Lung (tissue), 12 donors: ENCODE results near the gene PIWIL1. TPM values are rescaled to one million over a fixed set of nuclear protein-coding genes. Genes with fewer than 3 reads are reported as not detected.

ENCODE experiments used
- ATAC-seq: fragments of 200-7000 bp; cut with Tn5 transposase; one replicate; pipeline ENCODE4 v1.9.1; 2020; ENCODE audit warnings: moderate number of reproducible peaks; ENCODE audit not compliant: insufficient read depth, low FRiP score
- DNase-seq, 3 donors: peaks; one replicate each; pipeline ENCODE4 v3.0.0-alpha.2; 2013 to 2017
- H3K27ac ChIP-seq, 2 donors: one replicate each; pipeline ENCODE4 v1.5.1; 2013; ENCODE audit warnings: mild to moderate bottlenecking in 2 of 2, moderate library complexity in 2 of 2, control low read depth in 1 of 2, inconsistent platforms in 1 of 2, low read depth in 1 of 2, low read length in 1 of 2
- H3K27me3 ChIP-seq, 3 donors: one replicate each; pipeline ENCODE4 v1.5.1; 2013; ENCODE audit warnings: low read length in 2 of 3; ENCODE audit not compliant: control insufficient read depth in 3 of 3, insufficient read depth in 3 of 3
- H3K36me3 ChIP-seq, 4 donors: one replicate each; pipeline ENCODE4 v1.5.1; 2013; ENCODE audit warnings: low read length in 4 of 4, mild to moderate bottlenecking in 1 of 4, moderate library complexity in 1 of 4; ENCODE audit not compliant: control insufficient read depth in 4 of 4, insufficient read depth in 4 of 4
- H3K4me1 ChIP-seq, 5 donors: one replicate each; pipeline ENCODE4 v1.5.1; 2013; ENCODE audit warnings: low read length in 5 of 5, mild to moderate bottlenecking in 2 of 5, moderate library complexity in 1 of 5; ENCODE audit not compliant: control insufficient read depth in 5 of 5, insufficient read depth in 5 of 5
- H3K4me3 ChIP-seq: one replicate; pipeline ENCODE4 v1.5.1; 2013; ENCODE audit warnings: mild to moderate bottlenecking, control low read depth, moderate library complexity
- H3K9ac ChIP-seq, 2 donors: one replicate each; pipeline ENCODE4 v1.5.1; 2013; ENCODE audit warnings: low read length in 2 of 2, control low read depth in 1 of 2; ENCODE audit not compliant: insufficient read depth in 1 of 2
- H3K9me3 ChIP-seq, 4 donors: one replicate each; pipeline ENCODE4 v1.5.1; 2013; ENCODE audit warnings: low read length in 3 of 4, mild to moderate bottlenecking in 1 of 4, moderate library complexity in 1 of 4; ENCODE audit not compliant: control insufficient read depth in 4 of 4, insufficient read depth in 3 of 4
- CTCF ChIP-seq: IDR thresholded peaks from 2 replicates; pipeline ENCODE4 v1.5.1; 2012; ENCODE audit warnings: mild to moderate bottlenecking; ENCODE audit errors: control extremely low read depth, extremely low read depth
- WGBS, 2 donors: extraction: QIAGEN DNeasy Blood & Tissue Kit; methylation state at CpG; one replicate each; pipeline ENCODE4 v1.1.7; 2013; 5-methylcytosine and 5-hydroxymethylcytosine counted together
- polyA plus RNA-seq, 2 donors: library from polyadenylated mRNA; stranded (reverse); fragments of 200-250 nt; gene quantifications; one replicate each; pipeline ENCODE4 v1.2.1, GENCODE V29; 2013
- total RNA-seq, 2 donors: library from RNA; depleted of rRNA in 1 of 2; stranded (reverse); fragments of >200 nt in 1 of 2; gene quantifications; one replicate each; pipeline ENCODE4 v1.2.1, GENCODE V29; 2014 to 2021
- donor health status: control.
- donor health status: control.
- donor health status: Bipolar disorder and iron deficiency.
- donor health status: healthy.
- donor health status: DM: yes; HTN: yes; CAD: no.

Gene PIWIL1
- total and polyA plus RNA-seq, 4 donors: not detected

DNA sequence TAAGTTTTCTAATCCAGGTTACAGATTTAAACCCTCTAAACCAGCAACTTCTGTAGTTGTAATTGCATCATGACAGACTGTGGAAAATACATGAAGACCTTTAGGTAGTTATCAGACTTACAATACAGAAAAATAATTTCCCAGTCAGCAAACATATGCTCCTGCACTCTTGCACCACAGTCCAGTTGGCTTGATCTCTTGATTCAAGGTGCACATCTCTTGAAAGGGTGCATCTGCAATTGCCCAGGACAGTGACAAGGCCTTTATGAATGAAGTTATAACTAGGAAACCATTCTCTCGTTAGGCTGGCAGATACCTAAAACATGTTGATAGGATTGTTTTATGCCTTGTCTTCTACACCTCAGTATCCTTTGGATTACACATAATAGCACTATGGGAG, 7.6 kb downstream of the PIWIL1 start:
- DNase-seq: no peak
- ATAC-seq: no peak
- Histone ChIP-seq H3K36me3 (no peaks in the 10 kb centered on the region), H3K27ac (no peak overlapping the region), H3K27me3 (peaks cover 0 to 27% (median 16%) of the 10 kb centered on the region in 3 donors), H3K4me1 (peaks cover 0 to under 1% (median 0%) of the 10 kb centered on the region in 5 donors), H3K4me3 (no peak overlapping the region), H3K9me3 (no peaks in the 10 kb centered on the region), H3K9ac (no peak overlapping the region)
- WGBS, 2 donors: 94% methylated on average over 1 of the region's 1 CpG
- no peak for TF ChIP-seq CTCF

DNA sequence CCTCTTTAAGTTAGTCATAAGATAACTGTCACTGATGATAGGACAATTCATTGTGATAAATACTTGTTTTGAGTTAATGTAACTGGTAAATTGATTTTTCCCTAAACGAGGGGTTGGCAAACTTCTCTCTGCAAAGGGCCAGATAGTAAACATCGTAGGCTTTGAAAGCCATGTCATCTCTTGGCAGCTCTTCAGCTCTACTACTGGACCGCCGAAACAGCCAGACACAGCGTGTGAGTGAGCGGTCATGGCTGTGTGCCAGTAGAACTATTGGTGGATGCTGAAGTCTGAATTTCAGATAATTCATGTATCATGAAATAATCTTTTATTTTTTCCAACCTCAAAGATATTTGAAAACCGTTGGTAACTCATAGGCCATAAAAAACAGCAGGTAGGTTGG, 9.9 kb downstream of the PIWIL1 start:
- peaks cover 0 to 23% (median 4%) of the 10 kb centered on the region in 3 donors for H3K27me3 ChIP-seq
- 61 to 73% methylated on average over 7 of the region's 7 CpGs for WGBS, 2 donors
- no peak overlapping the region for H3K27ac ChIP-seq
- DNase-seq: peak; percentile 48 to 61 (median 59)
- TF ChIP-seq CTCF: no peak
- no peak overlapping the region for H3K9ac ChIP-seq
- ATAC-seq: no peak
- H3K4me3 ChIP-seq: no peak overlapping the region
- no peaks in the 10 kb centered on the region for H3K36me3 ChIP-seq
- no peaks in the 10 kb centered on the region for H3K4me1 ChIP-seq
- no peaks in the 10 kb centered on the region for H3K9me3 ChIP-seq

DNA sequence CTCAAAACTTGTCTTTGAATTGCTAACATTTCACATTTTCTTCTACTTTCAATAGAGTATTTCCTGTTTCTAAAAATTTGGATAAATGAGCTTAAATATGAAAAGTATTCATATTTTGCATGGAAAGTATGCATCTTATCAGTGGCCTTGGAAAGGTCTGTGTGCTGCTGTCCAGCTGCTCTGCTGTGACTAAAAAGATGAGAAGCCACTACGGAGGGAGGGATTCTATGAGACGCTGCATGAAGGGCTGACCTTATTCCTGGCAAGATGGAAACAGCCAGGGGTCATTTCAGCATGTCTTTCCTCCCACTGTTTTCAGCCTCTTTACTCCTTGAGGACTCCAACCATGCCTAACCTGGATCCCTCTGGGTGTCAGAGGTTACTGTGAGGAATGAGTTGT, 13.0 kb downstream of the PIWIL1 start:
- ATAC-seq: no peak
- Histone ChIP-seq H3K9ac (no peak overlapping the region), H3K27me3 (peaks cover 0 to 30% (median 13%) of the 10 kb centered on the region in 3 donors), H3K9me3 (no peaks in the 10 kb centered on the region), H3K36me3 (no peaks in the 10 kb centered on the region), H3K4me1 (no peaks in the 10 kb centered on the region), H3K27ac (no peak overlapping the region), H3K4me3 (no peak overlapping the region)
- no peak for DNase-seq
- no peak for TF ChIP-seq CTCF
- 52 to 78% methylated on average over 2 of the region's 2 CpGs for WGBS, 2 donors

DNA sequence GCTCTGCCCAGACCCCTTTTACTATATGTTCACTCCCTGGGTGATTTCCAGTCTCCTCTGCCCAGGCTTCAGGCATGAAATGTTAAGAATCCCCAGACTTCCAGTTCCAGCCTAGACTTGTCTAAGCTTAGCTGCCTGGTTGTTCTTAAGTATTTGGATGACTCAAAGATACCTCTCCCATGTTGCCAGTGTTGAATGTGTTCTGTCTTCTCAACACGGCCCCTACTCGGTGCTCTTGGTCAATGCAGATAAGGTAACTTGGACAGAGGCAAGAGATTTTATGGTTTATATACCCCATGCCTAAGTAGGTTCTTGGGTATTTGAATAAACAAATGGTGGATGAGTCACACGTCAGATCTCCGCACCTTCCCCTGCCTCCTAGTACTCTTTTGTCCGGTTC, 13.6 kb downstream of the PIWIL1 start:
- TF ChIP-seq CTCF: no peak
- no peaks in the 10 kb centered on the region for H3K4me1 ChIP-seq
- ATAC-seq (no peak), DNase-seq (no peak)
- H3K9me3 ChIP-seq: no peaks in the 10 kb centered on the region
- H3K36me3 ChIP-seq: no peaks in the 10 kb centered on the region
- H3K27ac ChIP-seq: no peak overlapping the region
- no peak overlapping the region for H3K4me3 ChIP-seq
- 65 to 80% methylated on average over 5 of the region's 5 CpGs for WGBS, 2 donors
- peaks cover 0 to 31% (median 18%) of the 10 kb centered on the region in 3 donors for H3K27me3 ChIP-seq
- no peak overlapping the region for H3K9ac ChIP-seq
